Measurements from ENCODE around the gene IP6K1. TPM values are rescaled to one million over a fixed set of nuclear protein-coding genes. Genes with fewer than 3 reads are reported as not detected.
"Not testable (repeated sequence)": the region's sequence is repeated elsewhere in the genome, so short reads cannot be mapped to it uniquely, and the experiment has no call there.

The IP6K1 gene
- 24.4 TPM for polyA plus RNA-seq (2013, experiment 1 of 2)
- polyA plus RNA-seq (2013, experiment 2 of 2): 22.1 TPM

GRCh38 chr3:49786357-49787181 is at the start of gene IP6K1:
Gene IP6K1 (minus strand): TSS chr3:49786542. CDS start chr3:49748040, 38,502 bp downstream.
- no peaks in the 10 kb centered on the region for H3K9me3 ChIP-seq (ENCODE audit: insufficient read depth, low read depth, low read length)
- peaks cover 12% of the 10 kb centered on the region; the same call in 1 of the 2 replicates for H3K4me1 ChIP-seq (ENCODE audit: insufficient read depth, low read length)
- peak within 1 kb of the TSS; percentile 90 for H3K4me3 ChIP-seq (ENCODE audit: low read length)
- peaks cover 9% of the 10 kb centered on the region for H3K36me3 ChIP-seq (ENCODE audit: insufficient read depth, low read length)
- WGBS: 9% methylated on average over 55 of the region's 55 CpGs
- peak within 1 kb of the TSS; percentile 67 for H3K9ac ChIP-seq (ENCODE audit: low read depth, low read length)
- H3K27ac ChIP-seq (ENCODE audit: low read depth, low read length): peak within 1 kb of the TSS; percentile 82
- H3K27me3 ChIP-seq (ENCODE audit: insufficient read depth, low read length): no peaks in the 10 kb centered on the region

- WGBS: 73% methylated on average over 3 of the region's 3 CpGs
- no peaks in the 10 kb centered on the region for H3K27me3 ChIP-seq (ENCODE audit: insufficient read depth, low read length)
- no peak overlapping the region for H3K9ac ChIP-seq (ENCODE audit: low read depth, low read length)
- H3K4me1 ChIP-seq (ENCODE audit: insufficient read depth, low read length): no peaks in the 10 kb centered on the region
- H3K9me3 ChIP-seq (ENCODE audit: insufficient read depth, low read depth, low read length): no peaks in the 10 kb centered on the region
- no peak overlapping the region for H3K27ac ChIP-seq (ENCODE audit: low read depth, low read length)
- H3K36me3 ChIP-seq (ENCODE audit: insufficient read depth, low read length): peaks cover 62% of the 10 kb centered on the region
- no peak overlapping the region for H3K4me3 ChIP-seq (ENCODE audit: low read length)
Observed at GRCh38 chr3:49831341-49831740, 45.0 kb upstream of the IP6K1 start.

GRCh38 chr3:49826016-49826415 is 39.7 kb upstream of the IP6K1 start:
- Histone ChIP-seq H3K9ac (ENCODE audit: low read depth, low read length) (no peak overlapping the region; the same call in 1 of the 2 replicates), H3K27me3 (ENCODE audit: insufficient read depth, low read length) (no peaks in the 10 kb centered on the region), H3K4me3 (ENCODE audit: low read length) (no peak overlapping the region), H3K9me3 (ENCODE audit: insufficient read depth, low read depth, low read length) (no peaks in the 10 kb centered on the region), H3K4me1 (ENCODE audit: insufficient read depth, low read length) (no peaks in the 10 kb centered on the region), H3K36me3 (ENCODE audit: insufficient read depth, low read length) (peaks cover 31% of the 10 kb centered on the region), H3K27ac (ENCODE audit: low read depth, low read length) (no peak overlapping the region)
- 92% methylated on average over 5 of the region's 6 CpGs for WGBS

- 79% methylated on average over 3 of the region's 3 CpGs for WGBS
- H3K9ac ChIP-seq (ENCODE audit: low read depth, low read length); H3K4me3 ChIP-seq (ENCODE audit: low read length); H3K27ac ChIP-seq (ENCODE audit: low read depth, low read length); H3K4me1 ChIP-seq (ENCODE audit: insufficient read depth, low read length); H3K27me3 ChIP-seq (ENCODE audit: insufficient read depth, low read length); H3K36me3 ChIP-seq (ENCODE audit: insufficient read depth, low read length); H3K9me3 ChIP-seq (ENCODE audit: insufficient read depth, low read depth, low read length): not testable (repeated sequence)
Observed at GRCh38 chr3:49823131-49823530, 36.8 kb upstream of the IP6K1 start.

GRCh38 chr3:49813497-49814174 is 27.3 kb upstream of the IP6K1 start, which contains the start of gene UBA7:
Gene UBA7 (minus strand): TSS chr3:49813953. CDS start chr3:49813787, 166 bp downstream.
- H3K27me3 ChIP-seq (ENCODE audit: insufficient read depth, low read length): no peaks in the 10 kb centered on the region
- H3K27ac ChIP-seq (ENCODE audit: low read depth, low read length): no peak within 1 kb of the TSS
- no peak within 1 kb of the TSS for H3K4me3 ChIP-seq (ENCODE audit: low read length)
- no peak within 1 kb of the TSS for H3K9ac ChIP-seq (ENCODE audit: low read depth, low read length)
- H3K36me3 ChIP-seq (ENCODE audit: insufficient read depth, low read length): no peaks in the 10 kb centered on the region
- no peaks in the 10 kb centered on the region for H3K9me3 ChIP-seq (ENCODE audit: insufficient read depth, low read depth, low read length)
- 88% methylated on average over 9 of the region's 9 CpGs for WGBS
- H3K4me1 ChIP-seq (ENCODE audit: insufficient read depth, low read length): no peaks in the 10 kb centered on the region

- Histone ChIP-seq H3K9ac (ENCODE audit: low read depth, low read length) (no peak overlapping the region), H3K36me3 (ENCODE audit: insufficient read depth, low read length) (no peaks in the 10 kb centered on the region), H3K4me1 (ENCODE audit: insufficient read depth, low read length) (no peaks in the 10 kb centered on the region), H3K27me3 (ENCODE audit: insufficient read depth, low read length) (no peaks in the 10 kb centered on the region), H3K9me3 (ENCODE audit: insufficient read depth, low read depth, low read length) (no peaks in the 10 kb centered on the region), H3K4me3 (ENCODE audit: low read length) (no peak overlapping the region), H3K27ac (ENCODE audit: low read depth, low read length) (no peak overlapping the region)
- WGBS: 94% methylated on average over 9 of the region's 9 CpGs
Observed at GRCh38 chr3:49812916-49813496, 26.7 kb upstream of the IP6K1 start.

GRCh38 chr3:49807431-49808114 is 21.2 kb upstream of the IP6K1 start:
- Histone ChIP-seq H3K36me3 (ENCODE audit: insufficient read depth, low read length) (no peaks in the 10 kb centered on the region), H3K27me3 (ENCODE audit: insufficient read depth, low read length) (peaks cover 23% of the 10 kb centered on the region), H3K4me3 (ENCODE audit: low read length) (no peak overlapping the region), H3K9ac (ENCODE audit: low read depth, low read length) (no peak overlapping the region), H3K9me3 (ENCODE audit: insufficient read depth, low read depth, low read length) (no peaks in the 10 kb centered on the region), H3K27ac (ENCODE audit: low read depth, low read length) (no peak overlapping the region), H3K4me1 (ENCODE audit: insufficient read depth, low read length) (peaks cover 11% of the 10 kb centered on the region)
- 89% methylated on average over 13 of the region's 13 CpGs for WGBS

- Histone ChIP-seq H3K4me1 (ENCODE audit: insufficient read depth, low read length) (peaks cover 11% of the 10 kb centered on the region), H3K9ac (ENCODE audit: low read depth, low read length) (0 out of 2 replicates have a peak overlapping the region, but pooled peaks have one; percentile 27), H3K36me3 (ENCODE audit: insufficient read depth, low read length) (no peaks in the 10 kb centered on the region), H3K9me3 (ENCODE audit: insufficient read depth, low read depth, low read length) (no peaks in the 10 kb centered on the region), H3K4me3 (ENCODE audit: low read length) (peak overlapping the region; percentile 19; the same call in 1 of the 2 replicates), H3K27ac (ENCODE audit: low read depth, low read length) (0 out of 2 replicates have a peak overlapping the region, but pooled peaks have one; percentile 18), H3K27me3 (ENCODE audit: insufficient read depth, low read length) (peaks cover 27% of the 10 kb centered on the region)
- 93% methylated on average over 2 of the region's 2 CpGs for WGBS
Observed at GRCh38 chr3:49806850-49807249, 20.5 kb upstream of the IP6K1 start.

- H3K9ac ChIP-seq (ENCODE audit: low read depth, low read length): peak overlapping the region; percentile 27; the same call in 1 of the 2 replicates
- no peaks in the 10 kb centered on the region for H3K36me3 ChIP-seq (ENCODE audit: insufficient read depth, low read length)
- peak overlapping the region; percentile 19; the same call in 1 of the 2 replicates for H3K4me3 ChIP-seq (ENCODE audit: low read length)
- WGBS: 44% methylated on average over 10 of the region's 11 CpGs
- H3K9me3 ChIP-seq (ENCODE audit: insufficient read depth, low read depth, low read length): no peaks in the 10 kb centered on the region
- 0 out of 2 replicates have a peak overlapping the region, but pooled peaks have one; percentile 18 for H3K27ac ChIP-seq (ENCODE audit: low read depth, low read length)
- H3K27me3 ChIP-seq (ENCODE audit: insufficient read depth, low read length): peaks cover 34% of the 10 kb centered on the region
- peaks cover 11% of the 10 kb centered on the region for H3K4me1 ChIP-seq (ENCODE audit: insufficient read depth, low read length)
Observed at GRCh38 chr3:49805897-49806701, 19.8 kb upstream of the IP6K1 start.

- 82% methylated on average over 2 of the region's 3 CpGs for WGBS
- no peak overlapping the region for H3K9ac ChIP-seq (ENCODE audit: low read depth, low read length)
- no peaks in the 10 kb centered on the region for H3K9me3 ChIP-seq (ENCODE audit: insufficient read depth, low read depth, low read length)
- H3K4me1 ChIP-seq (ENCODE audit: insufficient read depth, low read length): peaks cover 11% of the 10 kb centered on the region
- peaks cover 34% of the 10 kb centered on the region for H3K27me3 ChIP-seq (ENCODE audit: insufficient read depth, low read length)
- no peak overlapping the region for H3K27ac ChIP-seq (ENCODE audit: low read depth, low read length)
- no peaks in the 10 kb centered on the region for H3K36me3 ChIP-seq (ENCODE audit: insufficient read depth, low read length)
- no peak overlapping the region for H3K4me3 ChIP-seq (ENCODE audit: low read length)
Observed at GRCh38 chr3:49805367-49805782, 19.0 kb upstream of the IP6K1 start.

Measured in HUES64 (cell line).